ENCODE results near the gene HOXA6. TPM values are rescaled to one million over a fixed set of nuclear protein-coding genes. Genes with fewer than 3 reads are reported as not detected.

Gene HOXA6
- total RNA-seq, 1 experiment from 2014 or later, result 1.6 TPM

- DNase-seq (ENCODE audit: low read depth), result no peak
Observed at GRCh38 chr7:27173956-27174873, 26.6 kb upstream of the HOXA6 start, which contains the start of gene HOXA10. HOXA10 (minus strand) TSS chr7:27174320; CDS start chr7:27174306, 14 bp downstream.

GRCh38 chr7:27173511-27173955 is 26.0 kb upstream of the HOXA6 start:
- DNase-seq (ENCODE audit: low read depth), result peak; percentile 59

- DNase-seq (ENCODE audit: low read depth), result peak; percentile 67
Observed at GRCh38 chr7:27172823-27173510, 25.4 kb upstream of the HOXA6 start.

- DNase-seq (ENCODE audit: low read depth), result no peak
Observed at GRCh38 chr7:27172315-27172774, 24.8 kb upstream of the HOXA6 start.

GRCh38 chr7:27171637-27172314 is 24.2 kb upstream of the HOXA6 start:
- DNase-seq (ENCODE audit: low read depth), result no peak

GRCh38 chr7:27171325-27171636 is 23.7 kb upstream of the HOXA6 start:
- DNase-seq (ENCODE audit: low read depth), result no peak

GRCh38 chr7:27170426-27171324 is 23.1 kb upstream of the HOXA6 start:
- DNase-seq (ENCODE audit: low read depth), result no peak

GRCh38 chr7:27169658-27170425 is 22.3 kb upstream of the HOXA6 start:
- no peak for DNase-seq (ENCODE audit: low read depth)

- DNase-seq (ENCODE audit: low read depth), result no peak
Observed at GRCh38 chr7:27168265-27168947, 20.8 kb upstream of the HOXA6 start.

- DNase-seq (ENCODE audit: low read depth), result no peak
Observed at GRCh38 chr7:27167916-27168264, 20.3 kb upstream of the HOXA6 start.

- no peak for DNase-seq (ENCODE audit: low read depth)
Observed at GRCh38 chr7:27166531-27167505, 19.2 kb upstream of the HOXA6 start.

GRCh38 chr7:27165996-27166530 is 18.5 kb upstream of the HOXA6 start:
- no peak for DNase-seq (ENCODE audit: low read depth)

- DNase-seq (ENCODE audit: low read depth), result peak; percentile 88
Observed at GRCh38 chr7:27165089-27165995, 17.8 kb upstream of the HOXA6 start, which contains the start of gene HOXA9. HOXA9 (minus strand) TSS chr7:27165537; CDS start chr7:27165457, 80 bp downstream.

GRCh38 chr7:27164367-27165088 is 17.0 kb upstream of the HOXA6 start:
- no peak for DNase-seq (ENCODE audit: low read depth)

GRCh38 chr7:27164045-27164366 is 16.4 kb upstream of the HOXA6 start:
- DNase-seq (ENCODE audit: low read depth), result no peak

GRCh38 chr7:27163288-27164044 is 15.9 kb upstream of the HOXA6 start:
- DNase-seq (ENCODE audit: low read depth), result no peak
